Endodermal cell (in vitro differentiated cells): Measurements from ENCODE around the gene MTF1. TPM values are rescaled to one million over a fixed set of nuclear protein-coding genes. Genes with fewer than 3 reads are reported as not detected.

Experiments used
- DNase-seq: peaks from one replicate; pipeline ENCODE4 v3.0.0-alpha.2; 2017
- H3K27ac ChIP-seq: 2 replicates; pipeline ENCODE4 v1.5.1; 2013; ENCODE audit warnings: mild to moderate bottlenecking, low read depth, low read length, moderate library complexity
- H3K27me3 ChIP-seq: 2 replicates; pipeline ENCODE4 v1.6.1; 2013; ENCODE audit warnings: mild to moderate bottlenecking, low read length, moderate library complexity; ENCODE audit not compliant: insufficient read depth, control insufficient read depth, poor library complexity, severe bottlenecking
- H3K36me3 ChIP-seq: 2 replicates; pipeline ENCODE4 v1.7.0; 2013; ENCODE audit warnings: mild to moderate bottlenecking, low read length, moderate library complexity; ENCODE audit not compliant: control insufficient read depth, insufficient read depth
- H3K4me1 ChIP-seq: one replicate; pipeline ENCODE4 v1.7.0; 2013; ENCODE audit warnings: low read length; ENCODE audit not compliant: control insufficient read depth, insufficient read depth
- H3K4me3 ChIP-seq: 2 replicates; pipeline ENCODE4 v1.5.1; 2013; ENCODE audit warnings: mild to moderate bottlenecking, low read length, moderate library complexity
- H3K9ac ChIP-seq: 2 replicates; pipeline ENCODE4 v1.6.1; 2013; ENCODE audit warnings: mild to moderate bottlenecking, low read length, moderate library complexity; ENCODE audit not compliant: poor library complexity, severe bottlenecking; ENCODE audit errors: extremely low read depth
- H3K9me3 ChIP-seq: 2 replicates; pipeline ENCODE4 v1.6.1; 2013; ENCODE audit warnings: mild to moderate bottlenecking, low read length, moderate library complexity; ENCODE audit not compliant: control insufficient read depth
- H3K27ac Mint-ChIP-seq: 2 replicates; pipeline ENCODE4 v1.8.0; 2020; ENCODE audit warnings: mixed read lengths
- H3K27me3 Mint-ChIP-seq: 2 replicates; pipeline ENCODE4 v1.8.0; 2021; ENCODE audit warnings: mild to moderate bottlenecking, mixed read lengths; ENCODE audit not compliant: insufficient read depth
- H3K36me3 Mint-ChIP-seq: 2 replicates; pipeline ENCODE4 v1.8.0; 2020; ENCODE audit warnings: low read depth, mixed read lengths
- H3K4me1 Mint-ChIP-seq: 2 replicates; pipeline ENCODE4 v1.8.0; 2020; ENCODE audit warnings: mixed read lengths
- H3K4me3 Mint-ChIP-seq: 2 replicates; pipeline ENCODE4 v1.8.0; 2020; ENCODE audit warnings: mild to moderate bottlenecking, moderate library complexity, mixed read lengths
- H3K9me3 Mint-ChIP-seq: 2 replicates; pipeline ENCODE4 v1.8.0; 2020; ENCODE audit warnings: mild to moderate bottlenecking, mixed read lengths
- WGBS, 2 experiments: methylation state at CpG; one replicate each; pipeline versions ENCODE4 v1.1.5 to v1.1.7; 2013; ENCODE audit warnings: missing lambda C conversion rate in 2 of 2, mixed read lengths in 1 of 2; ENCODE audit not compliant: insufficient coverage in 1 of 2, insufficient read length in 1 of 2; 5-methylcytosine and 5-hydroxymethylcytosine counted together
- total RNA-seq, 2 donors: library from RNA; stranded (reverse); fragmentation: NEBNext Ultra II Directional in 1 of 2; extraction: Animal tissue kit (Norgen Biotek cat#: 25700) in 1 of 2; gene quantifications; 2 replicates in 1 of 2; 3 replicates in 1 of 2; pipeline ENCODE4 v1.2.1, GENCODE V29; 2021
- TF ChIP-seq, protein P1 (sequence below): fragments of 200-600 bp; sonication (generic); conservative IDR thresholded peaks from 2 replicates; pipeline ENCODE4 v1.5.0; 2021; ENCODE audit warnings: antibody characterized with exemption, mild to moderate bottlenecking

The MTF1 gene
- total RNA-seq, 2 donors from 2014 or later = 16.6 to 17.1 TPM

DNA sequence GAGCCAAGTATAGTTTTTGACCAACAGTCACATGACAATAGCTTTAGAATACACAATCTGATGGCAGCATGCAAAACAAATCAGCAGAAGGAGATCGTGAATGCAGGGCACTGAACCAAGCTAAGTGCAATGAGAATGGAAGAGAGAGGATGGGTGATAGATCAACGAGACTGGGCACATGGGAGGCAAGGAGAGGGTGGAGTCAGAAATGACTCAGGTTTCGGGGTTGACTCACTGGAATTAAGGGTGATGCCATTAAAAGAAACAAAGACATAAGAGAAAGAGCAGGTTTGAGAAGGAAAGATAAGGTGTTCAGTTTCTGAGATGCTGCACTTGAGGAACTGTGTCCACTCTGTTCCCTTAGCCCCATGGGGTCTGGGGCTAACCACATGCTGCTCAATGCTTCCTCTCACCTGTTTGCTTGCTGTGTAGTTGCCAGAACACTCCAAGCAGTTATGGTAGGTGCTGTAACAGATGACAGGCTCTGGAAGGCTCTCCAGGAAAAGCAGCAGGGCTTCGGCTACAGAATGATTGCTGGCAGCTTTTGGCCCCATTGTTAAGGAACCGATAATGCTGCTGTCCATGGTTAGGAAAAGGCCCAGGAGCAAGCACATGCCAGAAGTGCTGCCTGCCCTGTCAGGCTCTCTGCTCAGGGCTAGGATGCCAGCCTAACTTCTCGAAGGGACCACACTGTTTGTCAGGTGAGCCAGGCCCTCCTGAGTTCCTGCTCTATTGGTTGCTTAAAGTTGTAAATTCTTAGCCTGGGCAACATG, 6.1 kb upstream of the MTF1 start:
- Mint-ChIP-seq H3K27ac (no peak overlapping the region), H3K4me3 (no peak overlapping the region), H3K4me1 (no peaks in the 10 kb centered on the region), H3K9me3 (no peaks in the 10 kb centered on the region), H3K36me3 (peaks cover 40% of the 10 kb centered on the region), H3K27me3 (no peaks in the 10 kb centered on the region)
- H3K4me3 ChIP-seq = no peak overlapping the region
- WGBS, 2 experiments = 92 to 94% methylated on average over 6 of the region's 6 CpGs
- H3K27ac ChIP-seq = no peak overlapping the region
- H3K27me3 ChIP-seq = no peaks in the 10 kb centered on the region
- TF ChIP-seq, protein P1, sequence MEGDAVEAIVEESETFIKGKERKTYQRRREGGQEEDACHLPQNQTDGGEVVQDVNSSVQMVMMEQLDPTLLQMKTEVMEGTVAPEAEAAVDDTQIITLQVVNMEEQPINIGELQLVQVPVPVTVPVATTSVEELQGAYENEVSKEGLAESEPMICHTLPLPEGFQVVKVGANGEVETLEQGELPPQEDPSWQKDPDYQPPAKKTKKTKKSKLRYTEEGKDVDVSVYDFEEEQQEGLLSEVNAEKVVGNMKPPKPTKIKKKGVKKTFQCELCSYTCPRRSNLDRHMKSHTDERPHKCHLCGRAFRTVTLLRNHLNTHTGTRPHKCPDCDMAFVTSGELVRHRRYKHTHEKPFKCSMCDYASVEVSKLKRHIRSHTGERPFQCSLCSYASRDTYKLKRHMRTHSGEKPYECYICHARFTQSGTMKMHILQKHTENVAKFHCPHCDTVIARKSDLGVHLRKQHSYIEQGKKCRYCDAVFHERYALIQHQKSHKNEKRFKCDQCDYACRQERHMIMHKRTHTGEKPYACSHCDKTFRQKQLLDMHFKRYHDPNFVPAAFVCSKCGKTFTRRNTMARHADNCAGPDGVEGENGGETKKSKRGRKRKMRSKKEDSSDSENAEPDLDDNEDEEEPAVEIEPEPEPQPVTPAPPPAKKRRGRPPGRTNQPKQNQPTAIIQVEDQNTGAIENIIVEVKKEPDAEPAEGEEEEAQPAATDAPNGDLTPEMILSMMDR = no peak
- H3K4me1 ChIP-seq = no peaks in the 10 kb centered on the region
- H3K9me3 ChIP-seq = no peaks in the 10 kb centered on the region
- H3K9ac ChIP-seq = no peak overlapping the region
- DNase-seq = no peak
- H3K36me3 ChIP-seq = peaks cover 14% of the 10 kb centered on the region

DNA sequence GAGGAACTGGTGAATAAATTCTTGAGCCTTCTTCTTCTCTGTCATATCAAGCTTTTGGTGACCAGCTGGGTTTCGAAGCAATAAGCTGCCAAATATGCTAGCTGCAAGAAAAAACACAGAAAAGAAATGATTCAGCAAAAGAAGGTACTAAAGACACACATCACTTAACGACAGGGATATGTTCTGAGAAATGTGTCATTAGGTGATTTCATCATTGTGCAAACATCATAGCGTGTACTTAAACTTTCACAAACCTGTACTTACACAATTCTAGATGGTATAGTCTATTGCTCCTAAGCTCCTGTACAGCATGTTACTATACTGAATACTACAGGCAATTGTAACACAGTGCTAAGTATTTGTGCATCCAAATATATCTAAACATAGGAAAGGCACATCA, 2.9 kb upstream of the MTF1 start:
- Histone ChIP-seq H3K9ac (no peak overlapping the region), H3K27ac (no peak overlapping the region), H3K9me3 (no peaks in the 10 kb centered on the region), H3K4me1 (peaks cover 2% of the 10 kb centered on the region), H3K4me3 (no peak overlapping the region), H3K36me3 (peaks cover 15% of the 10 kb centered on the region), H3K27me3 (no peaks in the 10 kb centered on the region)
- H3K4me3 Mint-ChIP-seq = no peak overlapping the region
- no peaks in the 10 kb centered on the region for H3K27me3 Mint-ChIP-seq
- no peak for DNase-seq
- WGBS, 2 experiments = 93 to 100% methylated on average over 2 to 3 of the region's 3 CpGs
- TF ChIP-seq, protein P1 = no peak
- H3K4me1 Mint-ChIP-seq = peaks cover 7% of the 10 kb centered on the region
- H3K27ac Mint-ChIP-seq = no peak overlapping the region
- no peaks in the 10 kb centered on the region for H3K9me3 Mint-ChIP-seq
- peaks cover 26% of the 10 kb centered on the region for H3K36me3 Mint-ChIP-seq

DNA sequence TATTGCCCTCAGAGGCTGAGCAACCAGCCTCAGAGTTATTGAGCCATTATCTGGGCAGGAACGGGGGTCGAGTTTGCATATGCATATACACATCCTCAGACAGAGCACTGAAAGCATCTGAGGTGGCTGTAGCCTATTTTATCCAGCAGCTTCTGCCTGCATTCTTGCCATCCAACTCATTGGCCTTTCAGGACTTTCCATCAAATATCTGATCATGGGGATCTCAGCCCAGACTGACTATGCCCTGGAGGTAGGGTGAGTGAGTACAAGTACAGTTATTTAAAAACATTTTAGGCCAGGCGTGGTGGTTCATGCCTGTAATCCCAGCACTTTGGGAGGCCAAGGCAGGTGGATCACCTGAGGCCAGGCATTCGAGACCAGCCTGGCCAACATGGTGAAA, 1.8 kb upstream of the MTF1 start:
- Mint-ChIP-seq H3K9me3 (no peaks in the 10 kb centered on the region), H3K27me3 (no peaks in the 10 kb centered on the region), H3K27ac (no peak overlapping the region), H3K36me3 (peaks cover 27% of the 10 kb centered on the region), H3K4me1 (peaks cover 7% of the 10 kb centered on the region), H3K4me3 (no peak overlapping the region)
- peaks cover 2% of the 10 kb centered on the region for H3K4me1 ChIP-seq
- no peak overlapping the region for H3K4me3 ChIP-seq
- TF ChIP-seq, protein P1 = no peak
- peaks cover 23% of the 10 kb centered on the region for H3K36me3 ChIP-seq
- no peak for DNase-seq
- H3K9ac ChIP-seq = no peak overlapping the region
- H3K27me3 ChIP-seq = no peaks in the 10 kb centered on the region
- no peak overlapping the region for H3K27ac ChIP-seq
- 91 to 98% methylated on average over 3 to 4 of the region's 4 CpGs for WGBS, 2 experiments
- no peaks in the 10 kb centered on the region for H3K9me3 ChIP-seq
